Neural progenitor cell (in vitro differentiated cells): ENCODE data around the gene PSMD9. TPM values are rescaled to one million over a fixed set of nuclear protein-coding genes. Genes with fewer than 3 reads are reported as not detected.

Experiments
- DNase-seq: peaks from one replicate; pipeline ENCODE4 v3.0.0-alpha.2; 2016; ENCODE audit warnings: low spot score
- H2AFZ ChIP-seq: fragments of 200-600 bp; sonication (generic); replicated peaks from 2 replicates; pipeline ENCODE4 v1.6.1; 2016; ENCODE audit warnings: antibody characterized with exemption
- H3F3A ChIP-seq: fragments of 200-600 bp; sonication (generic); 2 replicates; pipeline ENCODE4 v1.6.1; 2016; ENCODE audit warnings: antibody characterized with exemption, low read depth
- H3K27ac ChIP-seq: fragments of 200-600 bp; sonication (generic); 2 replicates; pipeline ENCODE4 v1.5.1; 2016; ENCODE audit warnings: mild to moderate bottlenecking
- H3K27me3 ChIP-seq: fragments of 200-600 bp; sonication (generic); 2 replicates; pipeline ENCODE4 v1.6.1; 2016; ENCODE audit warnings: mild to moderate bottlenecking, moderate library complexity
- H3K36me3 ChIP-seq: fragments of 200-600 bp; sonication (generic); 2 replicates; pipeline ENCODE4 v1.5.1; 2016
- H3K4me1 ChIP-seq: fragments of 200-600 bp; sonication (generic); 2 replicates; pipeline ENCODE4 v1.6.1; 2016; ENCODE audit warnings: mixed run types
- H3K4me2 ChIP-seq: fragments of 200-600 bp; sonication (generic); 2 replicates; pipeline ENCODE4 v1.6.1; 2016
- H3K4me3 ChIP-seq: fragments of 200-600 bp; sonication (generic); 2 replicates; pipeline ENCODE4 v1.5.1; 2016
- H3K79me2 ChIP-seq: fragments of 200-600 bp; sonication (generic); 2 replicates; pipeline ENCODE4 v1.6.1; 2016; ENCODE audit warnings: low read depth
- H3K9ac ChIP-seq: fragments of 200-600 bp; sonication (generic); 2 replicates; pipeline ENCODE4 v1.6.1; 2016
- H3K9me3 ChIP-seq: fragments of 200-600 bp; sonication (generic); 2 replicates; pipeline ENCODE4 v1.5.1; 2016; ENCODE audit warnings: low read depth
- H4K20me1 ChIP-seq: fragments of 200-600 bp; sonication (generic); 2 replicates; pipeline ENCODE4 v1.6.1; 2016; ENCODE audit warnings: low read depth
- H3K27ac Mint-ChIP-seq: 3 replicates; pipeline ENCODE4 v1.8.0; 2021; ENCODE audit warnings: mixed read lengths
- H3K27me3 Mint-ChIP-seq: 2 replicates; pipeline ENCODE4 v1.8.0; 2022; ENCODE audit warnings: low read depth, mild to moderate bottlenecking, inconsistent platforms, moderate library complexity, mixed read lengths; ENCODE audit not compliant: insufficient read depth
- H3K36me3 Mint-ChIP-seq: 3 replicates; pipeline ENCODE4 v1.8.0; 2021; ENCODE audit warnings: mixed read lengths
- H3K4me1 Mint-ChIP-seq: 3 replicates; pipeline ENCODE4 v1.8.0; 2021; ENCODE audit warnings: mixed read lengths
- H3K4me3 Mint-ChIP-seq: 3 replicates; pipeline ENCODE4 v1.8.0; 2021; ENCODE audit warnings: mild to moderate bottlenecking, moderate library complexity, mixed read lengths
- H3K9me3 Mint-ChIP-seq: 3 replicates; pipeline ENCODE4 v1.8.0; 2020; ENCODE audit warnings: mixed read lengths
- EZH2 ChIP-seq: fragments of 200-600 bp; sonication (generic); IDR thresholded peaks from 2 replicates; pipeline ENCODE4 v1.6.1; 2017; ENCODE audit warnings: antibody characterized with exemption, mild to moderate bottlenecking, moderate library complexity
- EZH2phosphoT487 ChIP-seq: fragments of 200-600 bp; sonication (generic); IDR thresholded peaks from 2 replicates; pipeline ENCODE4 v1.6.1; 2017; ENCODE audit warnings: antibody characterized with exemption
- total RNA-seq: library from RNA; depleted of rRNA; stranded (reverse); fragments of >200 nt; gene quantifications from 2 replicates; pipeline ENCODE4 v1.2.3, GENCODE V29; 2015; ENCODE audit warnings: low replicate concordance
- TF ChIP-seq, protein P1 (sequence below): fragments of 200-600 bp; sonication (generic); IDR thresholded peaks from 2 replicates; pipeline ENCODE4 v1.5.1; 2017; ENCODE audit warnings: antibody characterized with exemption, mild to moderate bottlenecking

The PSMD9 gene, protein sequence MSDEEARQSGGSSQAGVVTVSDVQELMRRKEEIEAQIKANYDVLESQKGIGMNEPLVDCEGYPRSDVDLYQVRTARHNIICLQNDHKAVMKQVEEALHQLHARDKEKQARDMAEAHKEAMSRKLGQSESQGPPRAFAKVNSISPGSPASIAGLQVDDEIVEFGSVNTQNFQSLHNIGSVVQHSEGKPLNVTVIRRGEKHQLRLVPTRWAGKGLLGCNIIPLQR
- total RNA-seq = 46.4 and 60.9 TPM in 2 replicates

DNA sequence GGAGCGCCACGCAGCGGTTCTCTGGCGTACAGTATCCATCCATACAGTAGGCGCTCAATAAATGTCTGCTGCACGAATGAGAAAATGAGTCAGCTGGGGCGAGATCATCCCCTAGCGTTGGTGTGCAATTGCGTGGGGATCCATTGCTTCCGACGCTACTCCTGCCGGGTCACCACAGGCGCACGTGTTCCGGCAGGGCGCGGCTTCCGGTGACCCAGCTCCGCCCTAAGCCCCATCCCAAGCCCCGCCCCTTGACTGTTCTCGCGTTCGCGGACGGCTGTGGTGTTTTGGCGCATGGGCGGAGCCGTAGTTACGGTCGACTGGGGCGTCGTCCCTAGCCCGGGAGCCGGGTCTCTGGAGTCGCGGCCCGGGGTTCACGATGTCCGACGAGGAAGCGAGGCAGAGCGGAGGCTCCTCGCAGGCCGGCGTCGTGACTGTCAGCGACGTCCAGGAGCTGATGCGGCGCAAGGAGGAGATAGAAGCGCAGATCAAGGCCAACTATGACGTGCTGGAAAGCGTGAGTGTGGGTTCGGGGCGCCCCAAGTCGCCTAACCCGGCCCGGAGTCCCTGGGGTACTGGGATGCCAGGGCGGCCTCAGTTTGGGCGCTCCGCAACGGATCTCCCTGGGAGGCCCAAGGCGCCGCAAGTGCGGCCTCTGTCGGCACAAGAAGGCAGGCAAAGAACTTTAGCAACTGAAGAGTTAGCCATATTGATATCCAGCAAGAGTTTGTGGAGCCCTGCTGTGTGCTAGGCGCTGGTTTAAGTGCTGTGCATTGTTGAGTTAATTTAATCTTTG lies at the start of gene PSMD9:
TSS of gene PSMD9 (plus strand) at position 313 of the 796 bp plus-strand sequence. CDS start at position 380, 67 bp downstream.
- Mint-ChIP-seq H3K27ac (peak within 1 kb of the TSS; percentile 98), H3K4me3 (peak within 1 kb of the TSS; percentile 97), H3K4me1 (peaks cover 29% of the 10 kb centered on the region), H3K27me3 (peaks cover 4% of the 10 kb centered on the region), H3K36me3 (no peaks in the 10 kb centered on the region), H3K9me3 (no peaks in the 10 kb centered on the region)
- TF ChIP-seq EZH2phosphoT487 = no peak
- peak; percentile 26 for TF ChIP-seq EZH2
- TF ChIP-seq, protein P1, sequence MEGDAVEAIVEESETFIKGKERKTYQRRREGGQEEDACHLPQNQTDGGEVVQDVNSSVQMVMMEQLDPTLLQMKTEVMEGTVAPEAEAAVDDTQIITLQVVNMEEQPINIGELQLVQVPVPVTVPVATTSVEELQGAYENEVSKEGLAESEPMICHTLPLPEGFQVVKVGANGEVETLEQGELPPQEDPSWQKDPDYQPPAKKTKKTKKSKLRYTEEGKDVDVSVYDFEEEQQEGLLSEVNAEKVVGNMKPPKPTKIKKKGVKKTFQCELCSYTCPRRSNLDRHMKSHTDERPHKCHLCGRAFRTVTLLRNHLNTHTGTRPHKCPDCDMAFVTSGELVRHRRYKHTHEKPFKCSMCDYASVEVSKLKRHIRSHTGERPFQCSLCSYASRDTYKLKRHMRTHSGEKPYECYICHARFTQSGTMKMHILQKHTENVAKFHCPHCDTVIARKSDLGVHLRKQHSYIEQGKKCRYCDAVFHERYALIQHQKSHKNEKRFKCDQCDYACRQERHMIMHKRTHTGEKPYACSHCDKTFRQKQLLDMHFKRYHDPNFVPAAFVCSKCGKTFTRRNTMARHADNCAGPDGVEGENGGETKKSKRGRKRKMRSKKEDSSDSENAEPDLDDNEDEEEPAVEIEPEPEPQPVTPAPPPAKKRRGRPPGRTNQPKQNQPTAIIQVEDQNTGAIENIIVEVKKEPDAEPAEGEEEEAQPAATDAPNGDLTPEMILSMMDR = peak; percentile 69
- Histone ChIP-seq H2AFZ (peak within 1 kb of the TSS; percentile 89), H3K4me3 (peak within 1 kb of the TSS; percentile 81), H4K20me1 (peaks cover 15% of the 10 kb centered on the region), H3K36me3 (no peaks in the 10 kb centered on the region), H3K79me2 (peaks cover 34% of the 10 kb centered on the region), H3K9me3 (no peaks in the 10 kb centered on the region), H3K27ac (peak within 1 kb of the TSS; percentile 85), H3F3A (peaks cover 26% of the 10 kb centered on the region), H3K4me1 (peaks cover 12% of the 10 kb centered on the region), H3K27me3 (peaks cover 3% of the 10 kb centered on the region), H3K4me2 (peak within 1 kb of the TSS; percentile 96), H3K9ac (peak within 1 kb of the TSS; percentile 64)
- DNase-seq = peak; percentile 98

DNA sequence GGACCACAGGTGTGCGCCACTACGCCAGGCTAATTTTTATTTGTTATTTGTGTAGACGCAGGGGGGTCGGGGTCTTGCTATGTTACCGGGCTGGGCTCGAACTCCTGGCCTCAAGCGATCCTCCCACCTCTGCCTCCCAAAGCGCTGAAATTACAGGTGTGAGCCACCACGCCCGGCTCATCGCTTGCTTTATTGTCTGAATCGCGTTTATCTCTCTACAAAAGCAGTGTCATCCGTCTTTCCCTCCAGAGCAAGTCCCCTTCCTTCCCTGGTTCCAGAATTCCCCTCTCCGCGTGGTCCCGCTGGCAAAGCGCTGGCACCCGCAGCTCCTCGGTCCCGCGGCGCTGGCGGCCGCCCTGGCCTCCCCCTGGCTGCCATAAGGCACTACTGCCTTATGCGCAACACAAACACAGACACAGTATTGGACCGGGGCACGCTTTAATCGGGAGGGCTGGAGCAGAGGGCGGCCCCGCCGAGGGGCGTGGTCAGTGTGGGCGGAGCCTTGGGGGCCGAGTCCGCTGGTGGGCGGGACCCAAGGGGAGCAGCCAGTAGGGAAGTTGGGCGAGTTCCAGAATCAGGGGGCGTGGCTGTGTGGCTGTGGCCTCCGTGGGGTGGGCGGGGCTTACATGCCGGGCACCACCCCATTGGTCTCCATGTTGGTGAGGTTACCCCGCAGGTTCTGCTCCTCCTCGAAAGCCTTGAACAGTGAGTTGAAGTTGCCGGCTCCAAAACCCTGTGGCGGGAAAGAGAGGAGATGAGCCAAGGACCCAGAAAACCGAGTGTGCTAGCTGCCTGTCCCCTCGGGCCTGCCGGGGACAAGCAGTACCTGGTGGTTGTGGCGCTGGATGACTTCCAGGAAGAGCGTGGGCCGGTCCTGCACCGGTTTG lies 49.2 kb upstream of the PSMD9 start:
- Histone ChIP-seq H3K9ac (peak overlapping the region; percentile 46), H3F3A (peaks cover 20% of the 10 kb centered on the region), H3K27me3 (no peaks in the 10 kb centered on the region), H3K27ac (no peak overlapping the region), H3K4me1 (no peaks in the 10 kb centered on the region), H4K20me1 (no peaks in the 10 kb centered on the region), H3K9me3 (no peaks in the 10 kb centered on the region), H3K79me2 (no peaks in the 10 kb centered on the region), H3K4me2 (peak overlapping the region; percentile 83), H3K36me3 (no peaks in the 10 kb centered on the region), H3K4me3 (peak overlapping the region; percentile 71), H2AFZ (peak overlapping the region; percentile 89)
- no peak for TF ChIP-seq EZH2phosphoT487
- no peak for TF ChIP-seq EZH2
- TF ChIP-seq, protein P1 = peak; percentile 43
- H3K36me3 Mint-ChIP-seq = no peaks in the 10 kb centered on the region
- peaks cover 21% of the 10 kb centered on the region for H3K4me1 Mint-ChIP-seq
- H3K4me3 Mint-ChIP-seq = peak overlapping the region; percentile 93
- DNase-seq = peak; percentile 100
- H3K9me3 Mint-ChIP-seq = no peaks in the 10 kb centered on the region
- H3K27ac Mint-ChIP-seq = peak overlapping the region; percentile 87
- peaks cover 8% of the 10 kb centered on the region for H3K27me3 Mint-ChIP-seq

DNA sequence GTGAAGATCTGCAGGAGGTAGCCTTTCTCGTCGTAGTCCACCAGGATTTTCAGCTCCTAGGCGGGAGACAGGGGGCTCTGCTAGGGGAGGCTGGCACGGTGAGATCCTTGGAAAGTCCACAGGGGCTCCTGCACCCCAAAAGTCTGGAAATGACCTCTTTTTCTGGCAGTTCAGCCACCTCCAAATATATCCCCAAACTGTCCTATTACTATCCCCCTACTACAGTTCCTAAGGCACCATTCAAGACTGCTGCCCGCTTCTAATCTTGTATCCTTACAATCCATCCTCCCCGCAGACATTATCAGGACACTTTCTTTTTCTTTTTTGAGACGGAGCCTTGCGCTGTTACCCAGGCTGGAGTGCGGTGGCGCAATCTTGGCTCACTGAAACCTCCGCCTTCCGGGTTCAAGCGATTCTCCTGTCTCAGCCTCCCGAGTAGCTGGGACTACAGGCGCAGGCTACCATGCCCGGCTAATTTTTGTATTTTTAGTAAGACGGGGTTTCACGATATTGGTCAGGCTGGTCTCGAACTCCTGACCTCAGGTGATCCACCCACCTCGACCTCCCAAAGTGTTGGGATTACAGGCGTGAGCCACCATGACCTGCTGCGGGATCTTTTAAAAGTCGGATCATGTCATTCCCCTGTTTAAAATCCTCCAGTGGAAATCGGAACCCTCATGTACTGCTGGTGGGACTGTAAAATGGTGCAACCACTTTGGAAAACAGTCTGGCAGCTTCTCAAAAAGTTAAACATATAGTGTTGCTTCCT lies 48.4 kb upstream of the PSMD9 start:
- Histone ChIP-seq H3K27me3 (no peaks in the 10 kb centered on the region), H3K9me3 (no peaks in the 10 kb centered on the region), H2AFZ (peak overlapping the region; percentile 89), H4K20me1 (no peaks in the 10 kb centered on the region), H3K4me3 (peak overlapping the region; percentile 71), H3F3A (peaks cover 20% of the 10 kb centered on the region), H3K27ac (no peak overlapping the region), H3K36me3 (no peaks in the 10 kb centered on the region), H3K9ac (peak overlapping the region; percentile 46), H3K4me1 (no peaks in the 10 kb centered on the region), H3K4me2 (peak overlapping the region; percentile 83), H3K79me2 (no peaks in the 10 kb centered on the region)
- Mint-ChIP-seq H3K27ac (peak overlapping the region; percentile 87), H3K36me3 (no peaks in the 10 kb centered on the region), H3K4me1 (peaks cover 21% of the 10 kb centered on the region), H3K9me3 (no peaks in the 10 kb centered on the region), H3K27me3 (peaks cover 10% of the 10 kb centered on the region), H3K4me3 (peak overlapping the region; percentile 93)
- TF ChIP-seq EZH2 = no peak
- TF ChIP-seq, protein P1 = no peak
- no peak for TF ChIP-seq EZH2phosphoT487
- DNase-seq = no peak
